ENCODE measurements around the gene PAM.

The PAM gene

DNA sequence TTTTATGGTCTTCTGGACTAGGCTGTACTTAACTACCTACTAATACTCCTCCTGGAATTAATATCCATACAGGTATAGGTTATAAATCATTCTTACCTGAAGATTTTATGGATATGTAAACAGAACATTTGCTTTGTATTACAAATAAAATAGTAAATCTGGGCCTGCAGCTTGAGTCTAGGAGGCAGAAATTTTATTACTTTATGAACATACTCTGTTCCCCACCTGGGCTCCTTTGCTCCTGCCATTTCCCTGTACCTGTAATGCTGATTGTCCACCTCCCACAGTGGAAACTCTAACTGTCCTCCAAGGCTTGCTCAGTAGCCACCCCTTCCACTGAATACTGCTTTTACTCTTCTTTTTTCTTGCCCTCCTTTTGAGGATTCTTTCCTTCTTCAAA is 108.0 kb downstream of the PAM start:
- no peak for DNase-seq (ENCODE audit: low spot score)

DNA sequence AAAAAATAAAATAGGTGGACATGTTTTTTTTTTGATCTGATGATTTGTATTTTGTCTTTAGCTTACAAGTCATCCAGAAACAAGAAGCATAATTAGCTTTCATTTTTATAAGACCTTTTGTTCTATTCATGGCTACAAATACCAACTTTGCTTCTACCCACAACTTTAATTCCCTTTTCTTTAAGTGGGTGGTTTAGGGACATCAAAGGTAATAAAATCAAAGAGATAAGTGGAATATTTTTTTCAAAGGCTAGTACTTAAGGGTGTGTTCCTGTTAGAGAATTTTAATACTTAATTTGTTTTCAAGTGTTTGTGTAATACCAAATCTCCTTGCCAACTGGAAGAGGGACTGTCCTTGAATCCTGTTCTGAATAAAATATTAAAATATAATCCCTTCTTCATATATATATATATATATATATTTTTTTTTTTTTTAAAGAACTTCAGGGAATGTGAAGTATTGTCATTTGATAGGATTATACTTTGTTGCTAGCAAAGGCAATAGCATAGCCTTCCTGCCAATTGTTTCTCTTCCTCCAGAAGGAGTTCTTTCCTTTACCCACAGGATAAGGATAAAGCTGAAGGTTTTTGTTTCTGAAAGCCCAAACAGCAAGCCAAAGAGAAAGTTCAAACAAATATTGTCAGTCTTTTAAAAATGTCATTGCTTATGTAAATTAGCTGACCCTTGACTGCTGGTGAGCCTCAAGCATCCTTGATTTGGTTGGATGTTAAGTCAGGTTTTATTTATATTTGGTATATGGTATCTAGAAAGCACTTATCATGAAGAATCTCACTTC is 108.9 kb downstream of the PAM start:
- no peak for DNase-seq (ENCODE audit: low spot score)

GRCh38 chr5:102865171-102865509 is 110.0 kb downstream of the PAM start:
- no peak for DNase-seq (ENCODE audit: low spot score)

DNA sequence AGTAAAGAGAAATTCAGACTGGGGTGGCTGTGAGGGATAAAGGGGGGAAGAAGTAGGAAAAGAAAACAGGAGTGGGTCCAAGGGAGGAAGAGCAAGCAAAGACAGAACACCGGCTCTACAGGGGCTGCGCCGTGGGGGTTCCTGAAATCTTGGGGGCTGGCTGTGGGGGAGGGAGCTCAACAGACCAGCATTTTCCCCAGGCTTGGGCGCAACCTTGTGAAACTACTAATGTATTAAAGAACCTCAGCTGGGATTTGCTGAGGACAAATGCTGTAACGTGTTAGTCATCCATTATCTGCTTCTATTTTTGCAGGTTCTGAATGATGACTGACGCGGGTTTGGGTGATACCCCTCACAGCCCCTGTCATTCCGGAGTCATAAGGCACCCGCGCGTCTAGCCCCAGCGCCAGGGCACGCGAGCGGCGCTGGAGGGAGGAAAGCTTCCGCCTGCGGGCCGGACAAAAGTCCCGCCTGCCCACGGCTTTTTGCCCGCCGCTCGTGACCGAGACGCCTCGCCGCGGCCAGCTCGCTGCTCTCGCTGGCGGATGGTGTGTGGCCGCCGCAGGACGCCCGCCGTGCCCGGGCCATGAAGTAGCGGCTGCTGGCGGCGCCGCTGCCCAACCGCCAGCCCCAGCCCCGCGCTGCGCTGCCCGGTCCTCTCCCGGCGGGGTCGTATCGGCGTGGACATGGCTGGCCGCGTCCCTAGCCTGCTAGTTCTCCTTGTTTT is 110.6 kb downstream of the PAM start:
- no peak for DNase-seq (ENCODE audit: low spot score)

DNA sequence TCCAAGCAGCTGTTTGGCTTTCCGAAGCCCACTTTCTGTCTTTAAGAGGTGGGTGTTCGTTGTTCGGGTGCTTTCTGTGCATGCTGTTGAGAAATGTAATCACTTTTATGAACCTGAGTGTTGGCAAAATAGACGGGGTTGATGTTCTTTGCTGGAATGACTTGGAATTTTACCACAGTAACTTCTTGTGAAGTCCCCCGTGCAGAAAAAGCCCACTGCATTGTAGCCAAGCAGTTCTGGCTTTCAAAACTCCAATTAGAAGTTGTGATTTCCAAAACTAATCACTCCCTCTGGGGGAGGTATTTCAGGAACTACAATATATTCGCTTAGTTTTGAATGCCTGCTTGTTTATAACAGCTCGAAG is 111.1 kb downstream of the PAM start:
- no peak for DNase-seq (ENCODE audit: low spot score)

DNA sequence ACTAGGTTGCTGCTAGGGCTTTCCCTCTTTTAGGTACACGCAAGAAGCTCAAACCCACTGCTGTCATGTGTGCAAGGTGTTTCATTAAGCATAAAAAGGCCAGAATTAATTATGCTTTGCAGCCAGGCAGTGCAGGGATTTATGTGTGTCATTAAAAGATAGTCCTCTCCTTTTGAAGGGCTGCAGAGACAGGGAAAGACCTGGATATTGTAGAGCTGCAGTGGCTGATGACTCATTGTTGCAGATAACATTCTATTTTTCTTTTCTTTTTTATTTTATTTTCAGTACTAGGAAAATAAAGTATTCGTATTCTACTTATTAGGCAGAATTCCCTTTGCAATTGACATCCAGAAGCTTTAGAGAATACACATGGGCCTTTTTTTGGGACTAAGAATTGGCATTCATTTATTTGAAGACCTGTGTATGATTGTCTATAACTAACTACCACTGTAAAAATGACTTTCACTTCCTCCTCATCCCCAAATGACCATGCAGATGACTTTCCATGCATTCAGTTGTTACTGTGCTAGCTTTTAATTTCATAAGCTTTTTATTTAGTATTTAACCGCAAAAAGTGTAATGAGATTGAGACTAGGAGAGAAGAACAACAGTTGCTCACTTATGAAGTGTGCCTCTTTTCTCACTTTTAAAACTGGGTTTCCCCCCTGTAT is 113.0 kb downstream of the PAM start:
- DNase-seq (ENCODE audit: low spot score) = no peak

GRCh38 chr5:102869230-102869629 is 114.1 kb downstream of the PAM start:
- no peak for DNase-seq (ENCODE audit: low spot score)

DNA sequence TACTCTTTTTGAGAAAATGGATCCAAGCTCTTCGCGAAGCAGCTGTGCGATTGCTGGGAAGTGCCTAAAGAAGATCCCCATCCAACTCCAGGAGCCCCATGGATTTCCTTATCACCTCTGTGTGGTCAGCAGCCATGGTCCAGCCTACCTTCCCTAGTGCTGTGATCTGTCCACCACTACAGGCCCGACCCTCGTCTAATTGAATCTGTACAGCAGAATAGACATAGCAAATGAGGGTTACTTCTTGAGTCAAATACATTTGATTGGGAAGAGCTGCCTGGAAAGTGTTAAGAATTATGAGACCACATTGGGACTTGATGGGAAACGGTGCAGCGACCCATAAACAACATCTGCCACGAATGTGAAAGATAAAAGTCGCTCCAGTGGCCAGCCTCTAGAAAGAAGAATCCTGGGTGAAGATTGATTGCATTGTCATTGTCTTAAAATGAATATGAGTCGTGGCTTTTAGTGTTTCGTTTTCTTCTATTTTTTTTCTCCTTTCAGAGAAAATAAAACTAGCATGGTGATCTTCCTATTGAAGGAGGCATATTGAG is 118.4 kb downstream of the PAM start:
- DNase-seq (ENCODE audit: low spot score) = no peak

DNA sequence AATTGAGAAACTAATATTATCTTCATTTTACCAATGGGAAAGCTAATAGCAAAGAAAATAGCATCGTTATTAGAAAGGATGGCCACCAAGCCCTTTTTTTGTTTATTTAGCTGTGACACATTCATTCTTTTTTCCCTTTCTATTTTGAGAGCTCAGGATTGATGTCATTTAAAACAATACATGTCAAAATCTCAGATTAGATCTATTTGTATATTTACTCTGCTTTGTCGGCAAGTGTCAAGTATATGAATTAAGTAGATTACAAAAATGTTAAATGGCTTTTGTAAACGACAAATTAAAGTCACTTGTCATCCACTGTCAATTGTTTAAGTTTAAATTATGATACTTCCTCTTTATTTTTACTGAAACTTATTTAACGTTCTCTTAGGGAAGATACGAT is 118.9 kb downstream of the PAM start:
- no peak for DNase-seq (ENCODE audit: low spot score)

DNA sequence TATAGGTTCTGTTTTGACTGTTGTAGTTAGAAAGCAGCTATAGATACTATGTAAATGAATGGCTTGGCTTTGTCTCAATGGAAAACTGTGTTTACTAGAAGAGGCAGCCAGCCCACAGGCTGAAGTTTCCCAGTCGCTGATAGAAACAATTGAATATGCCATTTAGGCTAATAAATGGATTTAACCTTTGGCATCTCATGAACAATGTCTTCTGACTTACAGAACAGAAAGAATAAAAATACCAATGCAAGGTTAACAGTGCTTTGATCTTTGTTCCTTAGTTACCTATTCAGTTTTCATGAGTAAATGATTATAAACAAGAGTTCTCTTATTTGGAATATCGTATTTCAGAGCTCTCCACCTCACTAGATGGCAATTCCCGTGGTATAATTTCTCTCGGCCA is 120.6 kb downstream of the PAM start:
- no peak for DNase-seq (ENCODE audit: low spot score)

GRCh38 chr5:102876610-102877009 is 121.5 kb downstream of the PAM start:
- no peak for DNase-seq (ENCODE audit: low spot score)

GRCh38 chr5:102879741-102880140 is 124.6 kb downstream of the PAM start:
- DNase-seq (ENCODE audit: low spot score) = no peak

DNA sequence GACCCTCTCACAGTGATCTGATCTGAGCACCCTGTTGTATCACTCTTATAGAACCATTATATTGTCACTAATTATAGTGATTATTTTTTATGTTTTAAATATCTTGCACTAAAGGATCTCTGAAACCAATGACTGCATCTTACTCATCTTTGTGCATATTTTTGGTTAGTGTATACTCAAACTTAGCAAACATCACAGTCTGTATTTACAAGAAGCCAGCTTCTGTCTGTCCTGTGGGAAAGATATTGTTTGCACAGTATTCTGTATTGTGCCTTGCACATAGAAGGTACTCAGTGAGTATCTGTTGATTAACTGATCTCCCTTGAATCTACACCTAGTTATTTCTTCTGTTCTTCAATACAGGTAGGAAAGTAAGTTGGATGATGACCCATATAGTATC is 131.5 kb downstream of the PAM start:
- DNase-seq (ENCODE audit: low spot score) = no peak

- DNase-seq (ENCODE audit: low spot score) = no peak
Observed at GRCh38 chr5:102888483-102888882, 133.4 kb downstream of the PAM start.

DNA sequence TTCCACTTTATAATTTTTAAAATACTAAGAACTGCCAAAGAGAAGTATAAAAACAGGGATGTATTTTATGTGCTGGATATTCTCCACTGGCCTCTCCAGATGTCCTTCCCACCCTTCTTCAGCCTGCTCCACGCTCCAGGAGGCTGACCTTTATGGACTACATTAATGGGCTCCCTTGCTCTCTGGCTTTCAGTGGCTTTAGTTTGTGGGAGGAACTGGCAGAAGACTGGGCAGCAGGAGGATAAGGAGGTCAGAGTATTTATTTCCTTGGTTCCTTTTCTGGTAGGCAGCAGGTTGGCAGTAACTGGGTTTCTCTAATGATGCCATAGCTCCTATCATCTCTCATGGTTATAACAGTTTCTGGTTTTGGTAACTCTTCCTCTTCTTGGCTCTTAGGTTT is 133.9 kb downstream of the PAM start:
- no peak for DNase-seq (ENCODE audit: low spot score)

DNA sequence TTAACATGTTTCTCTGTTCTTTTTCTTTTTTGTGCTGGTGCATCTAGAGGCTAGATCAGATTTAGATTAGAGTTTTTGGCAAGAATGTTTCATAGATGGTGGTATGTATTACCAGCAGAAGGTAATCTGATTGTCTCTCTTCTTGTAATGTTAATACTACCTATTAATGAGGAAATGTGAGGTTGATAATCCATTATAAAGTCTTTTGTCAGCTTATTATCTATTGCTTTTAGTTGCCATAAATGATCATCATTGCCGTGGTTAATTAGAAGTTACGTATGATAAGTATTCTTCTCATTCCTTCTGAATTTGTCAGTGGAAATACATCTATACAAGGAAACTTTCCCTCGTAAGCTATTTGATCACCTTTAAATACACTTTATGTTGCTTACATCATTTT is 135.0 kb downstream of the PAM start:
- DNase-seq (ENCODE audit: low spot score) = no peak

DNA sequence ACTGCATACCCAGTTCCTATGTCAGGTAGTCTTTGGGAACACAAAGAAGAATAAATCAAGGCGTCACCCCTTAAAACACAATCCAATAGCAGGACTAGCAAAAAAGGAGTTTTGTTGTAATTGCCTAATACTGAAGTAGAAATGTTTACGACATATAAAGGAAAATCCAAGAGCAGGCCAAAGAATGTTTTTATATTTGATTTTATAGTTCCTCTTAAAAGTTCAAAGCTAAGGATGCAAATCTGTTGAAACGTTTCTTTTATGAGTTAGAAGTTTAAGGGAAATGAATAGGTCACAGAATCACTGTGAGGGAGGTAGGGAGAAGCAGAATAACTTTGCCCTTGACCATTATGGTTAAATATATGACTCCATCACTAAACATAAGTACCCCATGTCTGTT is 136.1 kb downstream of the PAM start:
- no peak for DNase-seq (ENCODE audit: low spot score)

DNA sequence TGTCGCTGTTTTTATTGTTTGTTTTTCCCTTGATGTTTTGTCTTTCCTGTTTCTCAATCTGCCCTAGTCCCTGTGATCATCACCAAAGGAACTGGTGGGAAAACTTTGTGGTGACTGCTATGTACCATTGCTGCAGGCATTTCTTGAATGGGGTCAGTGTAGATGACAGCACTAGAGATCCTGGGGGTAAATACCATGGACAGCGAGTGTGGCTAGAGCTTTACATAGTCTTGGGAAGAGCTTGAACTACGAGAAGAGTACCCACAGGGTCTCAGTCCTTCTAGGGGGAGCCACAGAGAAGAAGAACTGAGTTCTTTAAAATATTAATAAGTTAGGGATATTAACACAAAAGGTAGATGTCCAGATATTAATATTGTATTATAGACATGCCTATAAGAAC is 138.8 kb downstream of the PAM start:
- no peak for DNase-seq (ENCODE audit: low spot score)

DNA sequence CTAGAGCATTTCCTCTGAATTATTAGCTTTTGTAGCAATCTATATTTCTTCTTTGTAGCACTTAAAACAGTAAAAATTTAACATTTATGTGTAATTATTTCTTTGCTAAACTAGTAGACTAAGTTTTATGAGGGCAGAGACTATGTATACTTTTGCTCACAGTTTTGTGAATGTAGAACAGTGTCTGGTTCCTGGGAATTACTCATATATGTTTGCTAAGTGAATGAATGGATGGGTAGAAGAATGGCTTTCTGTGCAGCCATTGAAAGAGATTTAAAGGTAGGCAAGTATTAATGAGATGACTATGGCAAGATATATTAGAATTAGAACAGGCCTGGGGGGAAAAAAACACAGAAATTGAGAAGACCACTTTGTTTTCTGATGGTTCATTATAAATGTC is 140.1 kb downstream of the PAM start:
- DNase-seq (ENCODE audit: low spot score) = no peak

DNA sequence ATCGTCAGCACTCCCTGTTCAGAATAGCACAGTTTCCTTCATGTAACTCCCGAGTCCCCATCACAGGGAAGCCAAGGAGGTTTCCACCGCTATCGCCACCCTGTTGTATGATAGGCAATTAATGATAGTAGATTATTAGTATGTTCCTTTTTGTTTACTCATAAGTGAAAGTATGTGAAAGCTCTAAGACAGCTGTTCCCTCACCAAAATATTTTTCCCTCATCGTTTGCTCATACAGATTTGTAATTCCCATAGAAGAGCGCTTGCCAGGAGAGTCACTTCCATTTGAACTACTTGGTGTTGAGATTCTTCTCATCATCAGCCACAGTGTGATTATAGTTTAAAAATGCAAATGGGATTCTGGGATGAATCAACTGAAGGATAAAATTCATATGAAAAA is 140.9 kb downstream of the PAM start:
- no peak for DNase-seq (ENCODE audit: low spot score)

DNA sequence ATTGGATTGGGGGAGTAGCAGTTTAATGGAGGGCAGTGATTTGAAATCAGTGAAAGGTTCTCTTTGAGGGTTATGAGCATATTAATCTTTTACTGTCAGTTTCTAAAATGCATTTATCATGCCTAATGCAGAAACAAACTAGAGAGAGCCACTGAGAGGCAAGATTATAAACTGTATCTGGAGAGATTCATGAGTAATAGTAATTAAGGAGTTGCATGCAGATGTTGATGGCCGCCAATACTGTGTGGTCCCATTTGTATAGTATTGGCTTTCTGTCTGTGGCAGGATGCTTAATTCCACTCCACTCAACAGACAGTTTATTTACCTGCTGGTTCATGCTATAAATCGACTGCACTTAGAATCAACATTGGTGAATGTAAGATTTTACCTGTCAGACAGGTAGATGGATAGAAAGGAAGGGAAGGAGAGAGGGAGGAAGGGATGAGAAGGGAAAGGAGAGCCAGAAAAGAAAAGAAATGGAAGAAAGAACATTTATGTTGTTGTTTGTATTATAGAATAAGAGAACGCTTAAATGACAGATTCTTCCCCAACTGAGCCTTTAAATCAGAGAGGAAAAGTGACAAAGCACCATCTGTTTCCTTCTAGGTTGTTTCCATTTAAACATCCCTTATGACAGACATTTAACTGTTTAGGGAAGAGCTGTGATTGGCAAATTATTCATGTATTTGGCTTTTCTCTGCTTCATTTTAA is 146.5 kb downstream of the PAM start:
- DNase-seq (ENCODE audit: low spot score) = no peak

DNA sequence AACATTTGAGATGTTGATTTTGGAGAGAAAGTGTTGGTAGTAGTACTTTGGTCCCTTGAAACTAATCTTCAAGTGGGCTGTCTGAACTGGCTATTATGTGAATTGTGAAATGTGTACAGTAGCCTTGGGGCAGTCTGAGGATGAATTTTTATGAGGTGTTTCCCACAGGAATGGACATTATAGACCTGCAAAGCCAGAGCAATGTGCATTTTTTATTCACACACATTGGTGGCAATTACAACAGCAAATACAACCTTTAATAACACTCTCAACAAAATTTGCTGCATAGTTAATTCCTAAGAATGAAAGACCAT is 147.0 kb downstream of the PAM start:
- DNase-seq (ENCODE audit: low spot score) = no peak

DNA sequence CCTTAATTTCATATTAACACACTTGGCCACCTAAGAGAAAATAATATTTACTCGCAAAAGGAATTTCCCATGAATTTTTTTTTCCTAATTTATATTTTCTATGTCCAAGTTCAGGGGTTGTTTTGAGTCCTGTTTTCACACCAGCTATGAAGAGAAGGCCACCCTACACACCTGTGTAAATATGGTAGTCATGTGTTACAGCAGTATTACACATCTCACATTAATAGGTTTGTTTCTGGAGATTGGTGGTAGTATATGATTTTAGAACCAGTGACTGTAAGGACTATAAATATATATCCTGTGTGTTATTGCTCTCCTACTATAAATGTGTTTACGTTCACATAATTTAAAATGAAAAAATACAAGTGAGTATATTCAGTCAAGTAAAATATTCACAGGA is 147.5 kb downstream of the PAM start:
- no peak for DNase-seq (ENCODE audit: low spot score)

Measured in hematopoietic multipotent progenitor cell treated with erythropoietin and hydrocortisone succinate and interleukin-3 and kit ligand, for 17 days (in vitro differentiated cells).